GM19043 (cell line): Measurements from ENCODE around the gene IFIT1.

ENCODE experiments used
- ATAC-seq: cut with Tn5 transposase; IDR thresholded peaks from one replicate; pipeline ENCODE4 v1.9.1; 2021; ENCODE audit warnings: low read depth; ENCODE audit not compliant: unreplicated experiment

The IFIT1 gene

GRCh38 chr10:89391907-89392756 lies at the start of gene IFIT1:
TSS of gene IFIT1 (plus strand) at chr10:89392623. CDS start at chr10:89392713, 90 bp downstream.
- ATAC-seq: peak; percentile 86

GRCh38 chr10:89343089-89343767 lies 49.2 kb upstream of the IFIT1 start:
- no peak for ATAC-seq

- ATAC-seq: no peak
Observed at GRCh38 chr10:89344156-89344555, 48.3 kb upstream of the IFIT1 start.

- ATAC-seq: no peak
Observed at GRCh38 chr10:89345367-89346000, 46.9 kb upstream of the IFIT1 start.

DNA sequence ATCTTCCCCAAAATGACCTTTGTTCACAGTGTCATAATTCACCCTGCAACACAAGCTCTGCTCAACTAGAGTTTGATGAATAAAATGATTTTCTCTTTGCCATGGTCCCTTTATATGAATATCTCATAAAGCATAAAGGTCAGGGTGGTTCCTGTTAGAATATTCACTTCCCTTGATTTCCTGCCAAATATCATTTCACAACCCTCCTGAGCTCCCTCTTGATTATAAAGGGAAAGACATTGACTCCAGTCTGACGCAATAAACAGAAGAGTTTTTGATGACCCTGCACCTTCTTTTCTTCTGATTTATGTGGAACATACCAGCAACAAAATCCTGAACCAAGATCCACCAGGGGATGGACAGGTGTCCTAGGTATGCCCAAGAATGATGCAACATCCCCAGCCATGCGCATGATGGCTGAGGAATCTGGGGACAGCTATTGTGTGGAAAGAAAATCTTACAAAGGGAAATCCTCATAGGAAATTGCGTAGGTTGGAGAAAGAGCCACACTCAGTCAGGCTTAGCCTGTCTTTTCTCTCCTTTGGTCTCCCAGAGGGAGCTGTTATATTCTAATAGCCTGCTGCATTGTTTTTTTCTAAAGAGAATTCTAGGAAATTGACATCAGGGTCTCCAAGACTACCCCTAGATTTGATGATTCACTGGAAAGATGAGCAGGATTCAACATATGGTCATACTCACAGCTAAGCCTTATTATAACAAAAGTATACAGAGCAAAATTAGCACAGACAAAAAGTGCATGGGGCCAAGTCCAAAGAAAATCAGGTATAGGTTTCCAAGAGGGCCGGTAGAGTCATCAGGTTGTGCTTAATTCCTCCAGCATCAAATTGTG lies 45.8 kb upstream of the IFIT1 start:
- ATAC-seq: no peak

DNA sequence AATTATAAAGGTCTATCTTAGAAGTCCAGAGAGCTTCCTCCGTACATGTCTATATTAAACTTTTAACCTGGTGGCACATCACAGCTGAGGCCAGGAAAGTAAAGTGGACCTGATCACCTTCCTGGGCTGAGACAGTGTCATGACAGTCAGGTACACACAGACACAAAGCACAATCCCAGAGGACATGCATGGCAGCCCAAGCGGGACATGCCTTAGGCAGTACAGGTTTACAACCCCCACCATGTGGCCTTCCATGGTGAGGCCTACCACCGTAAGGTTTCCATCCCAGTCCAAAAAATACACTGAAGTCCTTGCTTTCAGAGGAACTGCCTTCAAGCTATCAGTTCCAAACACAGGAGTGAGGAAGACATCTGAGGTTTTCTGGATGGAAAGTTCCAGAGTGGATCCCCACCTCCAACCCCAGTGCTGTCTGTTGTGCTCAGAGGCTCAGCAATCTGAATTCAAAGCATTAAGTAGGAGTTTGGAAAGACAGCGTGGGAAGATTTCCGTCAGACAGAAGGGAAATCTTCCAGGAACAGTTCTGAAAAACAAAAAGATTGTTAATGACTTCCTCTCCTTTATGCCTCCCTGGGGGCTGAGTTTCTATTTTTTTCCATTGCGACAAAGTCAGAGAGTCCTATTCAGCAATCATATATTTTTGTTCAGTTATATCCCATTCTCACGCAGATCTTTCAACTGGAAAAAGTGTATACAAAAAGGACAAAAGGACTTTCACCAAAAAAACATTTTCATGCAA lies 44.5 kb upstream of the IFIT1 start:
- ATAC-seq: no peak

DNA sequence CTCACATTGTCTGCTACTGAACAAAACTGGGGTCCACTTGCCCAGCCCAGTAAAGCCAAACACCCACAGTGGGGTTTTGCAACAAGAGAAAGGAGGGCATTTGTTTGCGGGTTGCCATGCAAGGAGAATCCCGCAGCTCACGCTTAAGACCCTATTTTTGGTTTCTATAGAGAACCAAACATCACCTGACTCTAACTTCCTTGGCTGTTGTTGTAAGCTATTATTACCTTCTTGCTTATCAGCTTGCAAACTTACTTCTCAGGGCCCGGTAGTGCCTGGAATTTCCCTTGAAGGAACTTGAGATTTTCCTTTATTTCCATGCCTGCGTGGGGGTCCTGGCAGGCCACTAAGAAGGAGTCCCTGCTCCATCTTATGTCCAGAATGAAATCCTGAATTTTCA lies 43.9 kb upstream of the IFIT1 start:
- ATAC-seq: no peak

DNA sequence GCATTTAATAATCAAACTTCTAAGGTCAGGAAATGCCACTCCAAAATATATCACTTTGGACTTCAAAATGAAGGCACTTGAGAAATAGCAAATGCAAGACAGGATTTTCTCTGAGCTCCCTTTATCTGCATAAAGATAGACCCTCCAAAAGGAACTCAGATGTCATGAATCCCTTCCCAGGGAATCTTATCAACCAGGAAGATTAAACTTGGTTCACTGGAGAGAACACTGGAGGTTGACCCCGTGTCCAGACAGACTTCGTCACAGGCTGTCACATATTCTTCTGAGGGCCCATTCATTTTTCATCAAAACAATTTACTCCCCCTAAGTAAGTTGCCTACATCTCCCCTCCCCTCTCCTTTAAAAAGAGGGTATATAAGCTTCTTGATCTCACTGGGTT lies 43.4 kb upstream of the IFIT1 start:
- no peak for ATAC-seq

DNA sequence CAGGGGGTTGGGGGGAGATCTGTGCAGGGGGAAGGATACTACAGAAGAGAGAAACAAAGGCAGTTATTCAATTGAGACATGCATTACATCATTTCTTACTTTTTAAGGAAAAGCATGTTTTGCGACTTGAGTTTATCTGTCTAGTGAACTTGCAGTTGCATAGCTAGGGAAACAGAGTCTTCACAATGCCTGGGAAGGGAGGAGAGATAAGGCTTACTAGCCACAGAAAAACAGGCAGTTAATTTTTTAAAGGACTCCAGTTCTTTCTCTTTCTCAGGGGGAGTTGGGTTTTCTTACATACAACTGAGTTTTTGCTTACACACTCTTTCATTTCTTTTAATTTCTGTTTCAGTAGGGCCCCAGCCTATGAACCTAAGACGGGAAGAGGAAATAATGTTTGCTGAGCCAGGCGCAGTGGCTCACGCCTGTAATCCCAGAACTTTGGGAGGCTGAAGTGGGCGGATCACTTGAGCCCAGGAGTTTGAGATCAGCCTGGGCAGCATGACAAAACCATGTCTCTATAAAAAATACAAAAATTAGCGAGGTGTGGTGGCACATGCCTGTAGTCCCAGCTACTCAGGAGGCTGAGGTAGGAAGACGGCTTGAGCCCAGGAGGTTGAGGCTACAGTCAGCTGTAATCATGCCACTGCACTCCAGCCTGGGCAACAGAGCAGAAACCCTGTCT lies 41.6 kb upstream of the IFIT1 start:
- peak; percentile 30 for ATAC-seq

DNA sequence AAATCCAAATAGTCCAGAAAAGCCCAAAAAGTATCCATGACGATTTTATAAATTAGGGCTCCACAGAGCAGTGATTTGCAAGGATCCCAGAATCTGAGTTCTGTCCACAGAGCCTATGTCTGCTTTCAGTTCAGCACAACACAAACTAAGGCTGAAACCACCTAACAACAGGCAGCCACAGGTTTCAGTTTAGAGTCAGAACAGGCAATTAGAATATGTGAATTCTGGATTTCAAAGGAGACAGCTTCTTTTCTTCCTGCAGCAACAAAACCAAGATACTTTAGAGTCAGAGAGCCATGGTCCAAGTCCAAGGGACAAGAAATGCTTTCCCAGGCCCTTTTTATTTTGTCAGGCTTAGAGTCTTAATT lies 41.0 kb upstream of the IFIT1 start:
- ATAC-seq: peak; percentile 77

DNA sequence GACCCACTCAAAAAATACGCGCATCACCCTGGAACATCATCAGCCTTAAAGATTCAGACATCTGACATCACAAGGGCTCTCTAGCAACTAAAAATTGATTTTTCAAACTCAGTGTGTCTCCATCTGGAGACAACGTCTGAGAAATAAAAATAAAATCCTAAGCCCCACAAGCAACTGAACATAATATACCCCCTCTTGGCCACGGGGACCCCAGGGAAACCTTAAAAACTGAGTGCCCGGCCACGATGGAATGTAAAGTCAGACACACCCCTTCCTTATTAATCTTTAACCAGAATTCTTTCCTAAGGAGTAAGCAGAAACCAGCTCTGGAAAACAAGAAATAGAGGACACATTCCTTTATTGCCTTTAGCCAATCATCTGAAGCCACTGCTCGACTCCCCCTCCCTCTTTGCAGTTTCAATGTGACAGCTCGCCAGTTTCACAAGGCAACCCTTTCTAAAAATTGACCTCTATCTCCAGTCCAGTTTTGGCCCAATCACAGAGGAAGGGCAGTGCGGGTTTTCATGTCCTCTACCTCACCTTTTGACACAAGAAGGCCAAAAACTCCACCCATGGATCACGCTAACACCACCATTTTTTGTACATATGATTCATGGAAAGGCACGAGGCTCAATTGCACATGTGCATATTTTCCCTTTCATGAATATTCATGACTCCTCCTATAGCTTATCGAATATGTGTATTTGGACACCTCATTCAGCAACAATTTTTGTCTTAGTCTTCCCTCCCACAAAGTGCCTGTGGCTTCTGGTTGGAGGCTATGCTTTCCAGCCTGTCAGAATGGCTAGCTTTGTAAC lies 40.4 kb upstream of the IFIT1 start:
- no peak for ATAC-seq

- ATAC-seq: no peak
Observed at GRCh38 chr10:89352802-89353201, 39.6 kb upstream of the IFIT1 start.

DNA sequence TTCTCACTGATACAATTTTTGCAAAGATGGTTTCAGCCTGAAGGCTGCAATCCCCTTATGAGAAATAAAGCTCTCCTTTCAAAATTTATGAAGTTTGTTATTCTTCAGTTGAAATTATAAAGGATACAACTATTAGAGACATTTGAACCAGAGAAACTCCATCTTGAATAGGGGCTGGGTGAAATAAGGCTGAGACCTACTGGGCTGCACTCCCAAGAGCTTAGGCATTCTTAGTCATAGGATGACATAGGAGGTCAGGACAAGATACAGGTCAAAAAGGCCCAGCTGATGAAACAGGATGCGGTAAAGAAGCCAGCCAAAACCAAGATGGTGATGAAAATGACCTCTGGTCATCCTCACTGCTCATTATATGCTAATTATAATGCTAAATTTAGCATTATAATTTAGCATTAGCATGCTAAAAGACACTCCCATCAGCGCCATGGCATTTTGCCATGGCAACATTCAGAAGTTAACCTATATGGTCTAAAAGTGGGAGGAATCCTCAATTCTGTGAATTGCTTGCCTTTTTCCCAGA lies 37.0 kb upstream of the IFIT1 start:
- no peak for ATAC-seq

DNA sequence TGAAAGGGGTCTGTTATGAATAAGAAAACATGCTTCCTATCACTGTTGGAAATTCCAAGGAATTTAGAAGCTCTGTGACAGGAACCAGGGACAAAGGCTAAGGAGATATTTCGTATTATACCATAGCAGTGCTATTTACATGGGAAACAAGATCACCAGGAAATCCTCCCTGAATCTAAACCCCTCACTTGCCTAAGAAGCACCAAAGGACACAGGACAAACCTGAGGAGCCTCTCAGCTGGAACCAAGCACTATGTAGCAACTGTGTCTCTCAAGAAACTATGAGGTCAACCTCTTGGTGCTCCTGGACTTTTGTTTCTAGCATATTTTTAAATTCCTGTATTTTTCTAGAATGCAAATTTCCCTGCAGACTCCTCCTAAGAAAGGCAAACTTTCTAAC lies 35.3 kb upstream of the IFIT1 start:
- ATAC-seq: no peak

GRCh38 chr10:89357975-89358374 lies 34.4 kb upstream of the IFIT1 start:
- ATAC-seq: no peak

DNA sequence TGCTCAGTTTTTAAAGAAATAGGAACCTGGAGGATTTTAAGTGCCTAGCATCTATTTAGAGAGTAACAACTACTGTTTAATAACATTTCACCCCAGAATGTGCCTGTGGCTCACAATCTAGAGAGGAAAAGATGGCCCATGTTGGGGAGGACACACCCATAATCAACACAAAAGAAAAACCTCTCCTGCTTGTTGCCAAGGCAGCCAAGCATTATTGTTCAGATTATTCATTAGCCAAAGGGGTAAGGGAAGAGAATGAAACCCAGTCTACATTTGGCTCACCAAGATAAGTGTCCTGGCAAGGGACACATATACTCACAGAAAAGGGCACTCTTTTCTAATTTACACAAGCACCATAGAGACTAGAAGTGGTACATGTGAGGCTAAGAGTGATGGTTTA lies 32.3 kb upstream of the IFIT1 start:
- ATAC-seq: no peak

- no peak for ATAC-seq
Observed at GRCh38 chr10:89362929-89363328, 29.5 kb upstream of the IFIT1 start.

DNA sequence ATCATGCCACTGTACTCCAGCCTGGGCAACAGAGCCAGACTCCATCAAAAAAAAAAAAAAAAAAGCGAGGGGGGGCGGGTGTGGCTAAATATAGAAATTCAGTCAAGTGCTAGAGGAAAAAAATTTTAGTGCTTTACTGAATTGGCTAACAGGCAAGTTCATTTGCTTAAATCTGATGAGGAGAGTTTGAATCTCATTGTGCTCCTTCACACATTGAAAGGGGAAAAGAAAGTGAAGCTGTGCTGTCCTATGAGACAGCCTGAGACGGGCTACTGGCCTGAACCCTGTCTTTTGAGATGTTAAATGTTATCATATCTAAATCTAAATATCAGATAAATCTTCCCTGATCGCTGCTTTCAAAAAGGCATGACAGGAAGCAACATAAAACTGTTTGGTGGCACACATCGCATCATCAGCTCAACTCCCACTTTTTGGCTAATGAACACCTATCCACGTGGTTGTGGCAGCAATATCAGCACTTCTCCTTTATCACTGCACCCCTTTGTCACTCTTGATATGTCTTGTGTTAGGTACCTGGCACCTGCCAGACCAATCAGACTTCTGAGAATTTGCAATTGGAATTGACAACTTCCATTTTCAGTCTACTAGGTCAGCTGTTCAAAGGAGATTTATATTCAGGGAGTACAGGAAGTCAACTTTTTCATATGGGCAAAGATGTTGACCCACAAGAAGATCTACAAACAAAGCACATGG lies 28.5 kb upstream of the IFIT1 start:
- ATAC-seq: no peak
